HG02759 (cell line): ENCODE measurements around the gene NUBP1.

Experiments used
- ATAC-seq: cut with Tn5 transposase; IDR thresholded peaks from one replicate; pipeline ENCODE4 v1.9.1; 2021; ENCODE audit warnings: mild to moderate bottlenecking, moderate library complexity; ENCODE audit not compliant: unreplicated experiment

Gene NUBP1

GRCh38 chr16:10799736-10800135, 56.1 kb downstream of the NUBP1 start:
- ATAC-seq: no peak

DNA sequence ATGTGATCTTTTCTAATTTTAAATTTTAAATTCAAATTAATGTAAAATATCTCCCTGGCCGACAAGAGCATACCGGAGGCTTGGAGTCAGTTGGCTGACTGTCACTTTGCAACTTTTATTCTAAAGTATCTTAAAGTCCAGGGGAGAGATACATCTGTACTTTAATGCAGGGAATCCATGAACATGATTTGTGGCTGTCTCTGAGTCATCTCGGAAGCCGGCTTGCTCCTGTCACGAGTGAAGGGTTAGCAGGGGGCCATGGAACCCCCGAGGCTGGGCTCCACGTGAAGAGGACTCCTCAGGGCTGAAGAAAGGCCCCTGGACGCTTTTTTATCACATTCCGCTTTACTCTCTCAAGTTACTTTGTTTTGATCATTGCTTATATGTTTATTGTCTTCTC, 61.7 kb downstream of the NUBP1 start:
- ATAC-seq: no peak

- no peak for ATAC-seq
Observed at GRCh38 chr16:10806698-10807097, 63.1 kb downstream of the NUBP1 start.

- ATAC-seq: no peak
Observed at GRCh38 chr16:10808218-10808617, 64.6 kb downstream of the NUBP1 start.

DNA sequence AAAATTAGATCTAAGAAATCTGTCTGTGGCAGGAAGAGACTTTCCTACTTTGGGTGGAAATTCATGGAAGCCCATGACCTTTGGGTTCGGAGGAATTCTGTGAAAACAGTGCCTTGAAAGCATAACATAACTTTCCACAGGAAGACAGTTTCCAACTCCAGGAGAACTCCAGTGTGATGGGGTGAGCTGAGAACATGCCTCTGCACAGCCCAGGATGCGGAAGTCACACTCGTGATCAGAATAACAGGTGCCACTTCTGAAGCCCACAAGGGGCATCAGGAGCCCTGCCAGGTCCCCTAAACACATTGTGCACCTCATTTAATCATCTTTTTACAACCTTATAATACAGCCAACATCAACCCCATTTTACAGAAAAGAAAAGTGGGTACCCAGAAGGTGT, 65.2 kb downstream of the NUBP1 start:
- ATAC-seq: no peak

- ATAC-seq: no peak
Observed at GRCh38 chr16:10809706-10810105, 66.1 kb downstream of the NUBP1 start.

GRCh38 chr16:10812312-10813098, 68.9 kb downstream of the NUBP1 start:
- peak; percentile 73 for ATAC-seq

- no peak for ATAC-seq
Observed at GRCh38 chr16:10813099-10813455, 69.4 kb downstream of the NUBP1 start.

DNA sequence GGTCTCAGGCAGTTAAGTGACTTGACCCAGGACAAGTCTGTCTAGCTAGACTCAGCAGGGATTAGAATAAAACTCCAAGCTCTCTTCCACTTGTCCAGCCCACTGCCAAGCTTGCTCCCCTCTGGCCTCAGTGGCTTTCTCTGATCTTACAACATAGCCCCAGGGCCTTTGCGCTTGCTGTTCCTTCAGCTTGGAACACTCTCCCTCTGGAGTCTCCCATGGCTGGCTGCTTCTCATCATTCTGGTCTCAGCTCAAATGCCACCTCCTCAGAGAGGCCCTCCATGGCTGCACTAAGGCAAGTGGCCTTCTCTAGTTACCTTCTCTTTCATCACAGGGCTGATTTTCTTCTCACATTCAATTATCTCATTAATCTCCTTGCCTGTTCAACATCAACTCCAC, 73.9 kb downstream of the NUBP1 start:
- no peak for ATAC-seq

GRCh38 chr16:10817963-10818941, 74.6 kb downstream of the NUBP1 start, which contains the start of gene TVP23A:
TVP23A (minus strand) TSS chr16:10818794; CDS start chr16:10818493, 301 bp downstream.
- ATAC-seq: no peak
